LNCaP clone FGC (cell line): ENCODE measurements around the gene UGP2.
"Not testable (repeated sequence)": the region's sequence is repeated elsewhere in the genome, so short reads cannot be mapped to it uniquely, and the experiment has no call there.

Experiments
- DNase-seq: peaks from one replicate; pipeline ENCODE4 v3.0.0-alpha.2; 2011; ENCODE audit warnings: low read depth
- H3K4me3 ChIP-seq: 2 replicates; pipeline ENCODE4 v1.5.1; 2011; ENCODE audit warnings: mild to moderate bottlenecking, low read depth, low read length, control low read depth
- CTCF ChIP-seq: IDR thresholded peaks from 2 replicates; pipeline ENCODE4 v1.5.1; 2012; ENCODE audit warnings: mild to moderate bottlenecking; ENCODE audit not compliant: control insufficient read depth, insufficient read depth; ENCODE audit errors: extremely low read depth

Gene UGP2

GRCh38 chr2:63903003-63903402, 61.3 kb downstream of the UGP2 start:
- H3K4me3 ChIP-seq: no peak overlapping the region
- TF ChIP-seq CTCF: no peak
- no peak for DNase-seq

- DNase-seq: no peak
- no peak for TF ChIP-seq CTCF
- no peak overlapping the region for H3K4me3 ChIP-seq
These were observed 72.6 kb downstream of the UGP2 start for GRCh38 chr2:63914311-63914710.

DNA sequence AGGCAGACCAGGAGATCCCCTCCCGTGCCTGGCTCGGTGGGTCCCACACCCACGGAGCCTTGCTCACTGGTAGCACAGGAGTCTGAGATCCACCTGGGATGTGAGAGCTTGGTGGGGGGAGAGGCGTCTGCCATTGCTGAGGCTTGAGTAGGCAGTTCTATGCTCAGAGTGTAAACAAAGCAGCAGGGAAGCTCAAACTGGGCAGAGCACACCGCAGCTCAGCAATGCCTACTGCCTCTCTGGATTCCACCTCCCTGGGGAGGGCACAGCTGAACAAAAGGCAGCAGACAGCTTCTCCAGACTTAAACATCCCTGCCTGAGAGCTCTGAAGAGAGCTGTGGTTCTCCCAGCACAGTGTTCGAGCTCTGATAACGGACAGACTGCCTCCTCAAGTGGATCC, 85.1 kb downstream of the UGP2 start:
- no peak for DNase-seq
- no peak overlapping the region for H3K4me3 ChIP-seq
- no peak for TF ChIP-seq CTCF

GRCh38 chr2:63932104-63932503, 90.4 kb downstream of the UGP2 start:
- H3K4me3 ChIP-seq, DNase-seq: not testable (repeated sequence)
